HepG2 (cell line): ENCODE results near the gene B4GALT7. TPM values are rescaled to one million over a fixed set of nuclear protein-coding genes. Genes with fewer than 3 reads are reported as not detected.

Experiments
- BRCA1 ChIP-seq: sonication (generic); formaldehyde crosslinking; IDR thresholded peaks from 2 replicates; pipeline ENCODE4 v1.4.0; 2020; ENCODE audit warnings: missing genetic modification reagents
- CCDC6 ChIP-seq: sonication (generic); formaldehyde crosslinking; IDR thresholded peaks from 2 replicates; pipeline ENCODE4 v1.8.1; 2022; ENCODE audit warnings: mild to moderate bottlenecking, missing genetic modification reagents, moderate library complexity
- PRMT3 ChIP-seq: sonication (generic); formaldehyde crosslinking; IDR thresholded peaks from 2 replicates; pipeline ENCODE4 v1.8.1; 2022; ENCODE audit warnings: low read depth, mild to moderate bottlenecking, moderate library complexity, missing genetic modification reagents, borderline replicate concordance
- SAP130 ChIP-seq: IDR thresholded peaks from 2 replicates; pipeline ENCODE4 v1.6.1; 2016; ENCODE audit warnings: low read depth
- SMAD3 ChIP-seq: sonication (generic); formaldehyde crosslinking; IDR thresholded peaks from 2 replicates; pipeline ENCODE4 v1.4.0; 2020; ENCODE audit warnings: missing genetic modification reagents
- ZMYM2 ChIP-seq: sonication (generic); formaldehyde crosslinking; IDR thresholded peaks from 2 replicates; pipeline ENCODE4 v1.8.0; 2022; ENCODE audit warnings: mild to moderate bottlenecking, missing genetic modification reagents
- ZNF143 ChIP-seq: sonication (generic); formaldehyde crosslinking; IDR thresholded peaks from 2 replicates; pipeline ENCODE4 v1.4.0; 2020; ENCODE audit warnings: missing genetic modification reagents
- ZNF263 ChIP-seq: sonication (generic); formaldehyde crosslinking; IDR thresholded peaks from 2 replicates; pipeline ENCODE4 v1.4.0; 2020; ENCODE audit warnings: missing genetic modification reagents
- ZNF883 ChIP-seq: sonication (generic); formaldehyde crosslinking; IDR thresholded peaks from 2 replicates; pipeline ENCODE4 v1.5.1; 2020; ENCODE audit warnings: mild to moderate bottlenecking, missing genetic modification reagents; ENCODE audit errors: not compliant biosample characterization
- ZSCAN20 ChIP-seq: sonication (generic); formaldehyde crosslinking; IDR thresholded peaks from 2 replicates; pipeline ENCODE4 v1.4.0; 2020; ENCODE audit warnings: missing genetic modification reagents, mild to moderate bottlenecking, borderline replicate concordance
- polyA plus RNA-seq, 8 experiments: library from polyadenylated mRNA; depleted of rRNA in 3 of 8; stranded (reverse) in 7 of 8; unstranded in 1 of 8; fragments of >200 nt; fragmentation: Illumina TruSeq in 4 of 8; extraction: Trizol in 4 of 8; gene quantifications; 2 replicates each; pipeline versions ENCODE4 v1.2.1 to v1.2.3, GENCODE V29; 2011 to 2016; ENCODE audit warnings: low read depth in 4 of 8, missing spikeins in 1 of 8, mixed read lengths in 1 of 8; ENCODE audit not compliant: insufficient read depth in 1 of 8
- total RNA-seq, 5 experiments: library from RNA; depleted of rRNA; stranded (reverse); fragments of >200 nt; fragmentation: Illumina TruSeq; extraction: Trizol; gene quantifications; 2 replicates each; pipeline ENCODE4 v1.2.3, GENCODE V29; 2016; ENCODE audit warnings: low read depth in 1 of 5
- TF ChIP-seq, protein P1 (sequence below): sonication (generic); formaldehyde crosslinking; IDR thresholded peaks from 2 replicates; pipeline ENCODE4; 2020; ENCODE audit warnings: missing genetic modification reagents, mild to moderate bottlenecking, borderline replicate concordance
- TF ChIP-seq, protein P2 (sequence below): sonication (generic); formaldehyde crosslinking; IDR thresholded peaks from 2 replicates; pipeline ENCODE4 v1.4.0; 2020; ENCODE audit warnings: mild to moderate bottlenecking, missing genetic modification reagents
- TF ChIP-seq, protein P3 (sequence below): IDR thresholded peaks from 2 replicates; pipeline ENCODE4 v1.6.1; 2016; ENCODE audit warnings: mild to moderate bottlenecking
- TF ChIP-seq, protein P4 (sequence below): sonication (generic); formaldehyde crosslinking; IDR thresholded peaks from 2 replicates; pipeline ENCODE4 v1.9.0; 2021; ENCODE audit warnings: missing genetic modification reagents, mild to moderate bottlenecking, borderline replicate concordance
- TF ChIP-seq, protein P5 (sequence below): sonication (generic); formaldehyde crosslinking; IDR thresholded peaks from 2 replicates; pipeline ENCODE4 v1.5.0; 2020; ENCODE audit warnings: missing genetic modification reagents, mild to moderate bottlenecking, borderline replicate concordance
- TF ChIP-seq, protein P6 (sequence below): sonication (generic); formaldehyde crosslinking; IDR thresholded peaks from 2 replicates; pipeline ENCODE4 v1.4.0; 2020; ENCODE audit warnings: missing genetic modification reagents, borderline replicate concordance

The B4GALT7 gene
- total and polyA plus RNA-seq, 2 of the 13 experiments (the other 11 are each of a cell fraction or from before 2014, with no cell fraction given): 16.4 to 20.5 TPM

DNA sequence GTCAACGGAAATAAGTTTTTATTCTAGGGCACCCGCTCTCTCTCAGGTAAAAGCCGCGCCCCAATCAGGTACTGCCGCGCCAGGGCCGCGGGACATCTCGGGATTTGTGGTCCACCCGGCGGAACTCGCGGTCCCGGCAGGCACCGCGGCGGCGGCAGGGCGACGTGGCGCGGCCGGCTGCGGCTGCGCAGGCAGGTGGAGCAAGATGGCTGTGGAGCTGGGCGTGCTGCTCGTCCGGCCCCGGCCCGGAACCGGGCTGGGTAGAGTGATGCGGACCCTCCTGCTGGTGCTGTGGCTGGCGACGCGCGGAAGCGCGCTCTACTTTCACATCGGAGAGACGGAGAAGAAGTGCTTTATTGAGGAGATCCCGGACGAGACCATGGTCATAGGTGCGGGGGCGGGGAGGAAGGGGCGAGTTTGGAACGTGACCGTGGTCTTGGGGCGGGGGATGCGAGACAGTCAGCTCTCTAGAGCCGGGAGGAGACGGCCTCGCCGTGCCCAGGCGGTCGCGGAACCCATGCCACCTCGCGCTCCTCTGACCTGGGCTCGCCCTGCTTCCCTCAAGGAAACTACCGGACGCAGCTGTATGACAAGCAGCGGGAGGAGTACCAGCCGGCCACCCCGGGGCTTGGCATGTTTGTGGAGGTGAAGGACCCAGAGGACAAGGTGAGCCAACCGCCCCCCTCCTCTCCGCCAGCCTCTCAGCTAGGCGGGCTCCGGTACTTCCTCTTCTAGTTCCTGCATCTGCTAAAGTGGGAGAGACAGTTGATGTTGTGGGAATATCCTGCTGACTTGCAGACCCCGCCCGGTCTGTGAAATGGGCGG lies 7.7 kb upstream of the B4GALT7 start, which contains the start of gene TMED9 (continued):
- TF ChIP-seq ZMYM2 (CRISPR knock-in tag) (no peak), ZNF263 (CRISPR knock-in tag) (0 out of 2 replicates have a peak, but pooled peaks have one; percentile 22), CCDC6 (0 out of 2 replicates have a peak, but pooled peaks have one; percentile 65), ZSCAN20 (CRISPR knock-in tag) (peak; percentile 78; the same call in 1 of the 2 replicates), SMAD3 (0 out of 2 replicates have a peak, but pooled peaks have one; percentile 27), BRCA1 (CRISPR knock-in tag) (peak; percentile 75; the same call in 1 of the 2 replicates), SAP130 (CRISPR knock-in tag) (peak; percentile 86), ZNF883 (peak; percentile 80), ZNF143 (CRISPR knock-in tag) (peak; percentile 96), PRMT3 (CRISPR knock-in tag) (peak; percentile 62; the same call in 1 of the 2 replicates)
- TF ChIP-seq, protein P1, sequence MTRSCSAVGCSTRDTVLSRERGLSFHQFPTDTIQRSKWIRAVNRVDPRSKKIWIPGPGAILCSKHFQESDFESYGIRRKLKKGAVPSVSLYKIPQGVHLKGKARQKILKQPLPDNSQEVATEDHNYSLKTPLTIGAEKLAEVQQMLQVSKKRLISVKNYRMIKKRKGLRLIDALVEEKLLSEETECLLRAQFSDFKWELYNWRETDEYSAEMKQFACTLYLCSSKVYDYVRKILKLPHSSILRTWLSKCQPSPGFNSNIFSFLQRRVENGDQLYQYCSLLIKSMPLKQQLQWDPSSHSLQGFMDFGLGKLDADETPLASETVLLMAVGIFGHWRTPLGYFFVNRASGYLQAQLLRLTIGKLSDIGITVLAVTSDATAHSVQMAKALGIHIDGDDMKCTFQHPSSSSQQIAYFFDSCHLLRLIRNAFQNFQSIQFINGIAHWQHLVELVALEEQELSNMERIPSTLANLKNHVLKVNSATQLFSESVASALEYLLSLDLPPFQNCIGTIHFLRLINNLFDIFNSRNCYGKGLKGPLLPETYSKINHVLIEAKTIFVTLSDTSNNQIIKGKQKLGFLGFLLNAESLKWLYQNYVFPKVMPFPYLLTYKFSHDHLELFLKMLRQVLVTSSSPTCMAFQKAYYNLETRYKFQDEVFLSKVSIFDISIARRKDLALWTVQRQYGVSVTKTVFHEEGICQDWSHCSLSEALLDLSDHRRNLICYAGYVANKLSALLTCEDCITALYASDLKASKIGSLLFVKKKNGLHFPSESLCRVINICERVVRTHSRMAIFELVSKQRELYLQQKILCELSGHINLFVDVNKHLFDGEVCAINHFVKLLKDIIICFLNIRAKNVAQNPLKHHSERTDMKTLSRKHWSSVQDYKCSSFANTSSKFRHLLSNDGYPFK (CRISPR knock-in tag): peak; percentile 31; the same call in 1 of the 2 replicates
- TF ChIP-seq, protein P2, sequence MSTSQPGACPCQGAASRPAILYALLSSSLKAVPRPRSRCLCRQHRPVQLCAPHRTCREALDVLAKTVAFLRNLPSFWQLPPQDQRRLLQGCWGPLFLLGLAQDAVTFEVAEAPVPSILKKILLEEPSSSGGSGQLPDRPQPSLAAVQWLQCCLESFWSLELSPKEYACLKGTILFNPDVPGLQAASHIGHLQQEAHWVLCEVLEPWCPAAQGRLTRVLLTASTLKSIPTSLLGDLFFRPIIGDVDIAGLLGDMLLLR (CRISPR knock-in tag): peak; percentile 52
- TF ChIP-seq, protein P3, sequence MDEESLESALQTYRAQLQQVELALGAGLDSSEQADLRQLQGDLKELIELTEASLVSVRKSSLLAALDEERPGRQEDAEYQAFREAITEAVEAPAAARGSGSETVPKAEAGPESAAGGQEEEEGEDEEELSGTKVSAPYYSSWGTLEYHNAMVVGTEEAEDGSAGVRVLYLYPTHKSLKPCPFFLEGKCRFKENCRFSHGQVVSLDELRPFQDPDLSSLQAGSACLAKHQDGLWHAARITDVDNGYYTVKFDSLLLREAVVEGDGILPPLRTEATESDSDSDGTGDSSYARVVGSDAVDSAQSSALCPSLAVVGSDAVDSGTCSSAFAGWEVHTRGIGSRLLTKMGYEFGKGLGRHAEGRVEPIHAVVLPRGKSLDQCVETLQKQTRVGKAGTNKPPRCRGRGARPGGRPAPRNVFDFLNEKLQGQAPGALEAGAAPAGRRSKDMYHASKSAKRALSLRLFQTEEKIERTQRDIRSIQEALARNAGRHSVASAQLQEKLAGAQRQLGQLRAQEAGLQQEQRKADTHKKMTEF (CRISPR knock-in tag): peak; percentile 75; the same call in 1 of the 2 replicates
- TF ChIP-seq, protein P4, sequence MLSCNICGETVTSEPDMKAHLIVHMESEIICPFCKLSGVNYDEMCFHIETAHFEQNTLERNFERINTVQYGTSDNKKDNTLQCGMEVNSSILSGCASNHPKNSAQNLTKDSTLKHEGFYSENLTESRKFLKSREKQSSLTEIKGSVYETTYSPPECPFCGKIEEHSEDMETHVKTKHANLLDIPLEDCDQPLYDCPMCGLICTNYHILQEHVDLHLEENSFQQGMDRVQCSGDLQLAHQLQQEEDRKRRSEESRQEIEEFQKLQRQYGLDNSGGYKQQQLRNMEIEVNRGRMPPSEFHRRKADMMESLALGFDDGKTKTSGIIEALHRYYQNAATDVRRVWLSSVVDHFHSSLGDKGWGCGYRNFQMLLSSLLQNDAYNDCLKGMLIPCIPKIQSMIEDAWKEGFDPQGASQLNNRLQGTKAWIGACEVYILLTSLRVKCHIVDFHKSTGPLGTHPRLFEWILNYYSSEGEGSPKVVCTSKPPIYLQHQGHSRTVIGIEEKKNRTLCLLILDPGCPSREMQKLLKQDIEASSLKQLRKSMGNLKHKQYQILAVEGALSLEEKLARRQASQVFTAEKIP (CRISPR knock-in tag): no peak
- TF ChIP-seq, protein P5, sequence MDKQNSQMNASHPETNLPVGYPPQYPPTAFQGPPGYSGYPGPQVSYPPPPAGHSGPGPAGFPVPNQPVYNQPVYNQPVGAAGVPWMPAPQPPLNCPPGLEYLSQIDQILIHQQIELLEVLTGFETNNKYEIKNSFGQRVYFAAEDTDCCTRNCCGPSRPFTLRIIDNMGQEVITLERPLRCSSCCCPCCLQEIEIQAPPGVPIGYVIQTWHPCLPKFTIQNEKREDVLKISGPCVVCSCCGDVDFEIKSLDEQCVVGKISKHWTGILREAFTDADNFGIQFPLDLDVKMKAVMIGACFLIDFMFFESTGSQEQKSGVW (CRISPR knock-in tag): no peak
- TF ChIP-seq, protein P6, sequence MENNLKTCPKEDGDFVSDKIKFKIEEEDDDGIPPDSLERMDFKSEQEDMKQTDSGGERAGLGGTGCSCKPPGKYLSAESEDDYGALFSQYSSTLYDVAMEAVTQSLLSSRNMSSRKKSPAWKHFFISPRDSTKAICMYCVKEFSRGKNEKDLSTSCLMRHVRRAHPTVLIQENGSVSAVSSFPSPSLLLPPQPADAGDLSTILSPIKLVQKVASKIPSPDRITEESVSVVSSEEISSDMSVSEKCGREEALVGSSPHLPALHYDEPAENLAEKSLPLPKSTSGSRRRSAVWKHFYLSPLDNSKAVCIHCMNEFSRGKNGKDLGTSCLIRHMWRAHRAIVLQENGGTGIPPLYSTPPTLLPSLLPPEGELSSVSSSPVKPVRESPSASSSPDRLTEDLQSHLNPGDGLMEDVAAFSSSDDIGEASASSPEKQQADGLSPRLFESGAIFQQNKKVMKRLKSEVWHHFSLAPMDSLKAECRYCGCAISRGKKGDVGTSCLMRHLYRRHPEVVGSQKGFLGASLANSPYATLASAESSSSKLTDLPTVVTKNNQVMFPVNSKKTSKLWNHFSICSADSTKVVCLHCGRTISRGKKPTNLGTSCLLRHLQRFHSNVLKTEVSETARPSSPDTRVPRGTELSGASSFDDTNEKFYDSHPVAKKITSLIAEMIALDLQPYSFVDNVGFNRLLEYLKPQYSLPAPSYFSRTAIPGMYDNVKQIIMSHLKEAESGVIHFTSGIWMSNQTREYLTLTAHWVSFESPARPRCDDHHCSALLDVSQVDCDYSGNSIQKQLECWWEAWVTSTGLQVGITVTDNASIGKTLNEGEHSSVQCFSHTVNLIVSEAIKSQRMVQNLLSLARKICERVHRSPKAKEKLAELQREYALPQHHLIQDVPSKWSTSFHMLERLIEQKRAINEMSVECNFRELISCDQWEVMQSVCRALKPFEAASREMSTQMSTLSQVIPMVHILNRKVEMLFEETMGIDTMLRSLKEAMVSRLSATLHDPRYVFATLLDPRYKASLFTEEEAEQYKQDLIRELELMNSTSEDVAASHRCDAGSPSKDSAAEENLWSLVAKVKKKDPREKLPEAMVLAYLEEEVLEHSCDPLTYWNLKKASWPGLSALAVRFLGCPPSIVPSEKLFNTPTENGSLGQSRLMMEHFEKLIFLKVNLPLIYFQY: peak; percentile 76; the same call in 1 of the 2 replicates
